HepG2 (cell line): Measurements from ENCODE around the gene TCEA3. TPM values are rescaled to one million over a fixed set of nuclear protein-coding genes. Genes with fewer than 3 reads are reported as not detected.

ENCODE experiments used
- ATAC-seq: fragments of 200-7000 bp; cut with Tn5 transposase; 3 replicates; pipeline ENCODE4 v1.9.1; 2020; ENCODE audit warnings: mild to moderate bottlenecking, moderate library complexity
- BruUV-seq: library from RNA; stranded (reverse); fragments of 400-500 nt; replicated peaks from 2 replicates; lab custom pipeline; 2021; lab: Mats Ljungman, UMichigan
- CTCF ChIA-PET: fragments of 300-600 bp; formaldehyde crosslinking; extraction: SDS; loops from one replicate; lab custom pipeline; 2021; ENCODE audit warnings: low total read pairs, inconsistent platforms, low intra/inter-chr PET ratio; lab: Yijun Ruan, JAX
- POLR2A ChIA-PET: fragments of 350-600 bp; sonication (Branson Sonifier 250); formaldehyde crosslinking; loops from one replicate; lab custom pipeline; 2020; ENCODE audit warnings: antibody characterized with exemption, inconsistent platforms; lab: Yijun Ruan, JAX
- DNase-seq: peaks from one replicate; pipeline ENCODE4 v3.0.0-alpha.2; 2015; ENCODE audit warnings: low spot score
- FAIRE-seq: peaks from 3 replicates; lab custom pipeline; 2011; peaks lifted over from hg19 to GRCh38; lab: Jason Lieb, UNC
- H2AFZ ChIP-seq: one replicate; pipeline ENCODE4 v1.6.1; 2011; ENCODE audit warnings: low read length, inconsistent platforms
- H3K27ac ChIP-seq: fragments of 300-600 bp; 3 replicates; pipeline ENCODE4 v1.8.0; 2011; ENCODE audit warnings: mixed run types, mild to moderate bottlenecking, mixed read lengths, low read length, inconsistent platforms; ENCODE audit not compliant: insufficient read depth; ENCODE audit errors: extremely low read length
- H3K27me3 ChIP-seq, 2 experiments: fragments of 200-600 bp in 1 of 2; 2 replicates in 1 of 2; 3 replicates in 1 of 2; pipeline versions ENCODE4 v1.6.0 to v1.8.0; 2011; ENCODE audit warnings: low read length in 2 of 2, mild to moderate bottlenecking in 2 of 2, moderate library complexity in 2 of 2, inconsistent platforms in 1 of 2; ENCODE audit not compliant: insufficient read depth in 2 of 2, control insufficient read depth in 1 of 2
- H3K36me3 ChIP-seq, 2 experiments: fragments of 200-600 bp in 1 of 2; replicated peaks in 1 of 2; 2 replicates in 1 of 2; 3 replicates in 1 of 2; pipeline versions ENCODE4 v1.5.1 to v1.8.0; 2011; ENCODE audit warnings: low read length in 2 of 2, inconsistent platforms in 1 of 2; ENCODE audit not compliant: insufficient read depth in 2 of 2, control insufficient read depth in 1 of 2
- H3K4me1 ChIP-seq: 2 replicates; pipeline ENCODE4 v1.5.1; 2012; ENCODE audit warnings: low read length, inconsistent platforms; ENCODE audit not compliant: insufficient read depth
- H3K4me2 ChIP-seq: 2 replicates; pipeline ENCODE4 v1.6.0; 2011; ENCODE audit warnings: low read depth, low read length, inconsistent platforms
- H3K4me3 ChIP-seq, 3 experiments: fragments of 200-600 bp in 1 of 3; sonication (generic), shearing (Covaris generic) in 1 of 3; replicated peaks in 1 of 3; 2 replicates each; pipeline ENCODE4 v1.5.1; 2011 to 2016; ENCODE audit warnings: low read length in 3 of 3, inconsistent platforms in 2 of 3, low read depth in 2 of 3, mild to moderate bottlenecking in 2 of 3, control low read depth in 1 of 3, mixed read lengths in 1 of 3; ENCODE audit not compliant: insufficient read depth in 1 of 3
- H3K79me2 ChIP-seq: one replicate; pipeline ENCODE4 v1.6.1; 2011; ENCODE audit warnings: low read length, inconsistent platforms; ENCODE audit not compliant: insufficient read depth
- H3K9ac ChIP-seq: 2 replicates; pipeline ENCODE4 v1.6.0; 2011; ENCODE audit warnings: mild to moderate bottlenecking, low read depth, low read length, inconsistent platforms; ENCODE audit not compliant: insufficient read depth
- H3K9me3 ChIP-seq: 2 replicates; pipeline ENCODE4 v1.5.1; 2012; ENCODE audit warnings: mild to moderate bottlenecking, low read length
- H4K20me1 ChIP-seq: 2 replicates; pipeline ENCODE4 v1.6.0; 2011; ENCODE audit warnings: inconsistent platforms, mild to moderate bottlenecking, low read length, moderate library complexity; ENCODE audit not compliant: insufficient read depth
- BRCA1 ChIP-seq: sonication (generic); formaldehyde crosslinking; IDR thresholded peaks from 2 replicates; pipeline ENCODE4 v1.4.0; 2020; ENCODE audit warnings: missing genetic modification reagents
- EP300 ChIP-seq, 3 experiments: sonication (generic) in 1 of 3; formaldehyde crosslinking in 1 of 3; IDR thresholded peaks; 2 replicates each; pipeline versions ENCODE4 v1.5.1 to v1.6.1; 2011 to 2020; ENCODE audit warnings: low read depth in 2 of 3, low read length in 2 of 3, borderline replicate concordance in 1 of 3, improper control_type of control experiment in 1 of 3, mild to moderate bottlenecking in 1 of 3, missing genetic modification reagents in 1 of 3, moderate library complexity in 1 of 3
- HCFC1 ChIP-seq: fragments of 150-350 bp; IDR thresholded peaks from 2 replicates; pipeline ENCODE4 v1.6.1; 2014; ENCODE audit warnings: low read depth, low read length
- KAT2B ChIP-seq: fragments of 150-350 bp; IDR thresholded peaks from 2 replicates; pipeline ENCODE4 v1.6.1; 2014; ENCODE audit warnings: low read depth, low read length, borderline replicate concordance
- KDM3A ChIP-seq: IDR thresholded peaks from 2 replicates; pipeline ENCODE4 v1.6.1; 2018; ENCODE audit warnings: low read depth, missing compliant biosample characterization
- MTF2 ChIP-seq: sonication (generic); formaldehyde crosslinking; IDR thresholded peaks from 2 replicates; pipeline ENCODE4 v1.5.0; 2020; ENCODE audit warnings: missing genetic modification reagents, borderline replicate concordance
- NCOA2 ChIP-seq: sonication (generic); formaldehyde crosslinking; IDR thresholded peaks from 2 replicates; pipeline ENCODE4 v1.8.0; 2022; ENCODE audit warnings: inconsistent platforms
- SKI ChIP-seq: fragments of 450-650 bp; IDR thresholded peaks from one replicate; pipeline ENCODE4 v1.6.1; 2018; ENCODE audit warnings: mild to moderate bottlenecking; ENCODE audit not compliant: partially characterized antibody
- U2AF1 ChIP-seq: fragments of 200-400 bp; formaldehyde crosslinking; optimal IDR thresholded peaks from 2 replicates; pipeline ENCODE3; 2017; ENCODE audit warnings: mild to moderate bottlenecking, low read depth, low read length
- ZBTB46 ChIP-seq: sonication (generic); formaldehyde crosslinking; IDR thresholded peaks from 2 replicates; pipeline ENCODE4 v1.4.0; 2020; ENCODE audit warnings: mild to moderate bottlenecking, missing genetic modification reagents, borderline replicate concordance
- ZGPAT ChIP-seq: IDR thresholded peaks from 2 replicates; pipeline ENCODE4 v1.6.1; 2016; ENCODE audit warnings: mild to moderate bottlenecking
- ZIK1 ChIP-seq: sonication (generic); formaldehyde crosslinking; IDR thresholded peaks from 2 replicates; pipeline ENCODE4 v1.5.0; 2020; ENCODE audit warnings: mild to moderate bottlenecking, low read depth, missing genetic modification reagents, borderline replicate concordance
- ZNF264 ChIP-seq: sonication (generic); formaldehyde crosslinking; IDR thresholded peaks from 2 replicates; pipeline ENCODE4 v1.4.0; 2020; ENCODE audit warnings: missing genetic modification reagents
- ZNF550 ChIP-seq: sonication (generic); formaldehyde crosslinking; IDR thresholded peaks from 2 replicates; pipeline ENCODE4 v1.4.0; 2020; ENCODE audit warnings: mild to moderate bottlenecking, missing genetic modification reagents, borderline replicate concordance
- WGBS: methylation state at CpG from one replicate; pipeline ENCODE4 v1.1.6; 2017; ENCODE audit warnings: low lambda C conversion rate; 5-methylcytosine and 5-hydroxymethylcytosine counted together
- in situ Hi-C: cut with HindIII; loops from 2 replicates; pipeline ENCODE4 v1.10.0; 2017; ENCODE audit warnings: low pct_unique_long_range_greater_than_20kb; ENCODE audit not compliant: extremely low pct_ligation_motif_present
- intact Hi-C: fragments of 100-400 bp; cut with micrococcal nuclease; formaldehyde crosslinking; loops from one replicate; pipeline ENCODE4 v1.10.0; 2022; ENCODE audit not compliant: unreplicated experiment
- polyA plus RNA-seq, 8 experiments: library from polyadenylated mRNA; depleted of rRNA in 3 of 8; stranded (reverse) in 7 of 8; unstranded in 1 of 8; fragments of >200 nt; fragmentation: Illumina TruSeq in 4 of 8; extraction: Trizol in 4 of 8; gene quantifications; 2 replicates each; pipeline versions ENCODE4 v1.2.1 to v1.2.3, GENCODE V29; 2011 to 2016; ENCODE audit warnings: low read depth in 4 of 8, missing spikeins in 1 of 8, mixed read lengths in 1 of 8; ENCODE audit not compliant: insufficient read depth in 1 of 8
- total RNA-seq, 5 experiments: library from RNA; depleted of rRNA; stranded (reverse); fragments of >200 nt; fragmentation: Illumina TruSeq; extraction: Trizol; gene quantifications; 2 replicates each; pipeline ENCODE4 v1.2.3, GENCODE V29; 2016; ENCODE audit warnings: low read depth in 1 of 5

The TCEA3 gene
- total and polyA plus RNA-seq, 2 of the 13 experiments (the other 11 are each of a cell fraction or from before 2014, with no cell fraction given) = 55.5 to 84.6 TPM

DNA sequence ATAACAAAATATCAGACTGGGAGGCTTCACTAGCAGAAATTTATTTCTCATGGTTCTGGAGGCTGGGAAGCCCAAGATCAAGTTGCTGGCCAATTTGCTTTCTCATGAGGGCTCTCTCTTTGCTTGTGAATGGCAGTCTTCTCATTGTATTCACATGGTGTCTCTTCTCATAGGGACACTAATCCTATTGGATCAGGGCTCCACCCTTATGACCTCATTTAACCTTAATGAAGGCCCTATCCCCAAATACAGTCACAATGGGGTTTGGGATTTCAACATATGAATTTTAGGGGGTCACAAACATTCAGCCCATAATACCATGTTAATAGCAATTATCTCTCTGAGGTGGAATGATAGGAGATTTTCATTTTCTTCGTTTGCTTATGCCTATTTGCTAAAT is 25.3 kb downstream of the TCEA3 start:
- no peaks in the 10 kb centered on the region for H3K79me2 ChIP-seq
- POLR2A ChIA-PET = no interaction called here
- no peak overlapping the region for H3K4me2 ChIP-seq
- 100% methylated on average over 1 of the region's 1 CpG for WGBS
- peaks cover 19% of the 10 kb centered on the region; the same call in 1 of the 2 replicates for H3K4me1 ChIP-seq
- H3K9me3 ChIP-seq = no peaks in the 10 kb centered on the region
- no peak overlapping the region for H3K9ac ChIP-seq
- no peak for FAIRE-seq
- peaks cover 25 to 73% of the 10 kb centered on the region in 2 experiments for H3K36me3 ChIP-seq
- H3K27ac ChIP-seq = no peak overlapping the region
- no peaks in the 10 kb centered on the region for H4K20me1 ChIP-seq
- no peak for ATAC-seq
- no peak overlapping the region for H2AFZ ChIP-seq
- H3K27me3 ChIP-seq = no peaks in the 10 kb centered on the region
- in situ Hi-C loops (no loop called here), intact Hi-C loops (no loop called here)
- TF ChIP-seq ZIK1 (CRISPR knock-in tag) (no peak), HCFC1 (no peak), ZNF264 (CRISPR knock-in tag) (peak; percentile 96), BRCA1 (CRISPR knock-in tag) (no peak)
- no peak for DNase-seq
- CTCF ChIA-PET = no interaction called here
- no TSS peak for BruUV-seq
- H3K4me3 ChIP-seq = no peak overlapping the region

- POLR2A ChIA-PET = no interaction called here
- 98% methylated on average over 7 of the region's 7 CpGs for WGBS
- TF ChIP-seq ZNF550 (no peak), MTF2 (CRISPR knock-in tag) (no peak), NCOA2 (CRISPR knock-in tag) (no peak), SKI (no peak), ZGPAT (CRISPR knock-in tag) (no peak), KAT2B (no peak), EP300 (IDR thresholded peaks at IDR 0.05; ENCODE audit: low read depth in 2 of 2, low read length in 2 of 2) (no peak), EP300 (CRISPR knock-in tag; IDR thresholded peaks at IDR 0.05; ENCODE audit: borderline replicate concordance) (no peak), ZBTB46 (CRISPR knock-in tag) (no peak), KDM3A (CRISPR knock-in tag) (no peak), U2AF1 (no peak)
These were observed 26.6 kb downstream of the TCEA3 start for GRCh38 chr1:23397908-23398307.

More at GRCh38 chr1:23397908-23398307, 26.6 kb downstream of the TCEA3 start:
- no peak overlapping the region for H3K4me2 ChIP-seq
- no peaks in the 10 kb centered on the region for H3K9me3 ChIP-seq
- BruUV-seq = no TSS peak
- H3K79me2 ChIP-seq = no peaks in the 10 kb centered on the region
- peaks cover 19% of the 10 kb centered on the region; the same call in 1 of the 2 replicates for H3K4me1 ChIP-seq
- no peak overlapping the region for H2AFZ ChIP-seq
- no peak overlapping the region for H3K4me3 ChIP-seq
- peaks cover 29 to 75% of the 10 kb centered on the region in 2 experiments for H3K36me3 ChIP-seq
- H3K27ac ChIP-seq = no peak overlapping the region
- intact Hi-C loops (no loop called here), in situ Hi-C loops (no loop called here)
- no peaks in the 10 kb centered on the region for H4K20me1 ChIP-seq
- no peaks in the 10 kb centered on the region for H3K27me3 ChIP-seq
- CTCF ChIA-PET = no interaction called here
- no peak overlapping the region for H3K9ac ChIP-seq
- ATAC-seq (no peak), DNase-seq (no peak), FAIRE-seq (no peak)
